Erythroblast (primary cell): ENCODE results near the gene LRRN4CL.

Experiments
- GATA1 ChIP-seq: IDR thresholded peaks from 2 replicates; pipeline ENCODE4 v1.6.1; 2011; ENCODE audit warnings: low read depth, mild to moderate bottlenecking, control low read depth, low read length, moderate library complexity
- POLR2A ChIP-seq: IDR thresholded peaks from 2 replicates; pipeline ENCODE4 v1.6.1; 2011; ENCODE audit warnings: mild to moderate bottlenecking, low read length

GRCh38 chr11:62673196-62673525 is 16.2 kb downstream of the LRRN4CL start:
- TF ChIP-seq POLR2A (no peak), GATA1 (no peak)
